Uterus (tissue), 4 donors: ENCODE data around the gene OR6Y1. TPM values are rescaled to one million over a fixed set of nuclear protein-coding genes. Genes with fewer than 3 reads are reported as not detected.

ENCODE experiments used
- DNase-seq, 2 donors: peaks; one replicate each; pipeline ENCODE4 v3.0.0-alpha.2; 2019 to 2020
- H3K27ac ChIP-seq, 2 donors: fragments of 200-600 bp; sonication (generic); 1 replicate in 1 of 2; 2 replicates in 1 of 2; pipeline ENCODE4 v1.5.1; 2016 to 2018
- H3K27me3 ChIP-seq, 2 donors: fragments of 200-600 bp; sonication (generic); one replicate each; pipeline ENCODE4 v1.5.1; 2018 to 2019; ENCODE audit warnings: control low read depth in 1 of 2
- H3K36me3 ChIP-seq, 2 donors: fragments of 200-600 bp; sonication (generic); one replicate each; pipeline ENCODE4 v1.5.1; 2019; ENCODE audit warnings: control low read depth in 1 of 2
- H3K4me1 ChIP-seq, 2 donors: fragments of 200-600 bp; sonication (generic); one replicate each; pipeline ENCODE4 v1.5.1; 2018 to 2019; ENCODE audit warnings: control low read depth in 1 of 2
- H3K4me3 ChIP-seq, 2 donors: fragments of 200-600 bp; sonication (generic); 1 replicate in 1 of 2; 2 replicates in 1 of 2; pipeline ENCODE4 v1.5.1; 2018 to 2019; ENCODE audit warnings: mild to moderate bottlenecking in 1 of 2
- H3K9me3 ChIP-seq, 2 donors: fragments of 200-600 bp; sonication (generic); one replicate each; pipeline ENCODE4 v1.5.1; 2019; ENCODE audit warnings: control low read depth in 1 of 2
- CTCF ChIP-seq, 4 experiments: fragments of 200-600 bp in 2 of 4; fragments of 450-650 bp in 2 of 4; sonication (generic) in 2 of 4; IDR thresholded peaks; one replicate each; pipeline ENCODE4 v1.5.1; 2016 to 2019; ENCODE audit warnings: antibody characterized with exemption in 4 of 4, mild to moderate bottlenecking in 2 of 4, moderate library complexity in 1 of 4
- POLR2A ChIP-seq, 2 donors: fragments of 450-650 bp; IDR thresholded peaks; one replicate each; pipeline ENCODE4 v1.6.1; 2016; ENCODE audit warnings: antibody characterized with exemption in 2 of 2, mild to moderate bottlenecking in 1 of 2, moderate library complexity in 1 of 2
- intact Hi-C: fragments of 100-400 bp; cut with DNase I; formaldehyde crosslinking; loops from one replicate; pipeline ENCODE4 v1.15.1; 2023; ENCODE audit warnings: low total_unique reads
- total RNA-seq, 4 donors: library from RNA; depleted of rRNA in 3 of 4; stranded (reverse); fragments of >200 nt in 3 of 4; gene quantifications; one replicate each; pipeline versions ENCODE4 v1.1.0 to v1.2.4, GENCODE V29; 2014 to 2023
- donor health status: DM: yes; HTN: yes; CAD: no.

OR6Y1 gene
- total RNA-seq, 4 donors from 2014 or later = 0.07 TPM; not detected in 3

- intact Hi-C loops = no loop called here
- DNase-seq = no peak
- no peak overlapping the region for H3K4me3 ChIP-seq
- no peaks in the 10 kb centered on the region for H3K27me3 ChIP-seq
- no peak overlapping the region for H3K27ac ChIP-seq
- H3K36me3 ChIP-seq = no peaks in the 10 kb centered on the region
- no peak for TF ChIP-seq POLR2A (IDR thresholded peaks at IDR 0.05)
- TF ChIP-seq CTCF (IDR thresholded peaks at IDR 0.05) = no peak
- H3K4me1 ChIP-seq = no peaks in the 10 kb centered on the region
- H3K9me3 ChIP-seq = no peaks in the 10 kb centered on the region
Observed at GRCh38 chr1:158559696-158560095, 5.5 kb upstream of the OR6Y1 start.

GRCh38 chr1:158552296-158552695 lies 1.9 kb downstream of the OR6Y1 start:
- Histone ChIP-seq H3K9me3 (no peaks in the 10 kb centered on the region), H3K4me1 (no peaks in the 10 kb centered on the region), H3K36me3 (no peaks in the 10 kb centered on the region), H3K27ac (no peak overlapping the region), H3K4me3 (no peak overlapping the region), H3K27me3 (no peaks in the 10 kb centered on the region)
- no peak for TF ChIP-seq POLR2A (IDR thresholded peaks at IDR 0.05)
- no peak for TF ChIP-seq CTCF (IDR thresholded peaks at IDR 0.05)
- intact Hi-C loops = no loop called here
- no peak for DNase-seq

GRCh38 chr1:158547533-158547932 lies 6.7 kb downstream of the OR6Y1 start:
- Histone ChIP-seq H3K4me1 (no peaks in the 10 kb centered on the region), H3K36me3 (no peaks in the 10 kb centered on the region), H3K9me3 (no peaks in the 10 kb centered on the region), H3K27ac (no peak overlapping the region), H3K27me3 (no peaks in the 10 kb centered on the region), H3K4me3 (no peak overlapping the region)
- no peak for TF ChIP-seq POLR2A (IDR thresholded peaks at IDR 0.05)
- no peak for TF ChIP-seq CTCF (IDR thresholded peaks at IDR 0.05)
- intact Hi-C loops = no loop called here
- DNase-seq = no peak

- Histone ChIP-seq H3K9me3 (no peaks in the 10 kb centered on the region), H3K27ac (no peak overlapping the region), H3K27me3 (no peaks in the 10 kb centered on the region), H3K4me3 (no peak overlapping the region), H3K36me3 (no peaks in the 10 kb centered on the region), H3K4me1 (no peaks in the 10 kb centered on the region)
- DNase-seq = no peak
- intact Hi-C loops = no loop called here
- TF ChIP-seq POLR2A (IDR thresholded peaks at IDR 0.05) (no peak), CTCF (IDR thresholded peaks at IDR 0.05) (no peak)
Observed at GRCh38 chr1:158537609-158538008, 16.6 kb downstream of the OR6Y1 start.

GRCh38 chr1:158534496-158534895 lies 19.7 kb downstream of the OR6Y1 start:
- Histone ChIP-seq H3K9me3 (no peaks in the 10 kb centered on the region), H3K27me3 (no peaks in the 10 kb centered on the region), H3K4me1 (no peaks in the 10 kb centered on the region), H3K36me3 (no peaks in the 10 kb centered on the region), H3K4me3 (no peak overlapping the region), H3K27ac (no peak overlapping the region)
- TF ChIP-seq POLR2A (IDR thresholded peaks at IDR 0.05) (no peak), CTCF (IDR thresholded peaks at IDR 0.05) (no peak)
- no peak for DNase-seq
- intact Hi-C loops = no loop called here
